Measurements from ENCODE around the gene SOX1.

Gene SOX1

GRCh38 chr13:112120031-112120373 lies 53.1 kb downstream of the SOX1 start:
- no peak overlapping the region for H3K4me2 ChIP-seq (ENCODE audit: low read length)
- H3K9ac ChIP-seq = no peak overlapping the region
- no peaks in the 10 kb centered on the region for H3K9me3 ChIP-seq (ENCODE audit: control insufficient read depth, low read length)
- no peaks in the 10 kb centered on the region for H3K36me3 ChIP-seq (ENCODE audit: control insufficient read depth, insufficient read depth, low read length)
- no peak overlapping the region for H3K27ac ChIP-seq
- H2AFZ ChIP-seq = no peak overlapping the region
- H3K79me2 ChIP-seq = no peaks in the 10 kb centered on the region
- no peak for TF ChIP-seq CTCF (IDR thresholded peaks at IDR 0.05)
- H3K4me1 ChIP-seq = no peaks in the 10 kb centered on the region
- no peak overlapping the region for H3K4me3 ChIP-seq (ENCODE audit: low read depth, low read length)
- no peaks in the 10 kb centered on the region for H3K27me3 ChIP-seq (ENCODE audit: control insufficient read depth, insufficient read depth, low read length)

All from parathyroid adenoma (tissue), 2 donors.